Caki2 (cell line): ENCODE data around the gene SFTA2. TPM values are rescaled to one million over a fixed set of nuclear protein-coding genes. Genes with fewer than 3 reads are reported as not detected.
"Not testable (repeated sequence)": the region's sequence is repeated elsewhere in the genome, so short reads cannot be mapped to it uniquely, and the experiment has no call there.

Experiments used
- DNase-seq: peaks from one replicate; pipeline ENCODE4 v3.0.0-alpha.2; 2015; ENCODE audit warnings: low read depth
- in situ Hi-C: cut with HindIII; loops from 2 replicates; pipeline ENCODE4 v1.10.0; 2016; ENCODE audit warnings: low sequenced_read_pairs, low pct_unique_long_range_greater_than_20kb, mixed read lengths
- total RNA-seq: library from RNA; depleted of rRNA; stranded (reverse); fragments of >200 nt; shearing (Covaris generic); gene quantifications from 2 replicates; pipeline ENCODE4 v1.2.3, GENCODE V29; 2014; ENCODE audit warnings: low replicate concordance

The SFTA2 gene
- total RNA-seq, 1 experiment from 2014 or later = not detected

- in situ Hi-C loops = no loop called here
- DNase-seq = no peak
Observed at GRCh38 chr6:30917487-30917886, 14.5 kb downstream of the SFTA2 start.

- in situ Hi-C loops = no loop called here
- DNase-seq = no peak
Observed at GRCh38 chr6:30917041-30917440, 14.9 kb downstream of the SFTA2 start.

GRCh38 chr6:30915591-30915946, 16.4 kb downstream of the SFTA2 start:
- in situ Hi-C loops = no loop called here
- peak; percentile 72 for DNase-seq

- in situ Hi-C loops = no loop called here
- no peak for DNase-seq
Observed at GRCh38 chr6:30914854-30915590, 16.9 kb downstream of the SFTA2 start.

- in situ Hi-C loops = no loop called here
- peak; percentile 97 for DNase-seq
Observed at GRCh38 chr6:30914076-30914853, 17.7 kb downstream of the SFTA2 start, which contains the start of gene VARS2. Gene VARS2, plus strand, starts transcription at chr6:30914238. Its CDS starts 599 bp downstream, at chr6:30914837.

- in situ Hi-C loops = no loop called here
- no peak for DNase-seq
Observed at GRCh38 chr6:30913721-30914075, 18.3 kb downstream of the SFTA2 start.

- in situ Hi-C loops = no loop called here
- no peak for DNase-seq
Observed at GRCh38 chr6:30912746-30913520, 19.0 kb downstream of the SFTA2 start.

- in situ Hi-C loops, DNase-seq: not testable (repeated sequence)
Observed at GRCh38 chr6:30910473-30910872, 21.5 kb downstream of the SFTA2 start.

GRCh38 chr6:30908700-30909099, 23.3 kb downstream of the SFTA2 start:
- in situ Hi-C loops = no loop called here
- no peak for DNase-seq

GRCh38 chr6:30907758-30908591, 24.0 kb downstream of the SFTA2 start, which contains the start of gene GTF2H4:
Gene GTF2H4, plus strand, starts transcription at chr6:30908207.
- DNase-seq = peak; percentile 99
- in situ Hi-C loops = no loop called here

GRCh38 chr6:30907290-30907757, 24.6 kb downstream of the SFTA2 start:
- in situ Hi-C loops = not testable (repeated sequence)
- DNase-seq = peak; percentile 62

- no peak for DNase-seq
- in situ Hi-C loops = no loop called here
Observed at GRCh38 chr6:30903236-30903635, 28.7 kb downstream of the SFTA2 start.

- no peak for DNase-seq
- in situ Hi-C loops = no loop called here
Observed at GRCh38 chr6:30902709-30903108, 29.3 kb downstream of the SFTA2 start.

- in situ Hi-C loops, DNase-seq: not testable (repeated sequence)
Observed at GRCh38 chr6:30902196-30902595, 29.8 kb downstream of the SFTA2 start.

GRCh38 chr6:30901436-30901835, 30.5 kb downstream of the SFTA2 start:
- no peak for DNase-seq
- in situ Hi-C loops = no loop called here

- in situ Hi-C loops = no loop called here
- DNase-seq = no peak
Observed at GRCh38 chr6:30900863-30901417, 31.0 kb downstream of the SFTA2 start.

- DNase-seq = no peak
- in situ Hi-C loops = no loop called here
Observed at GRCh38 chr6:30898750-30899360, 33.1 kb downstream of the SFTA2 start.
